CD4-positive, alpha-beta memory T cell (primary cell): ENCODE measurements around the gene ASCL4. TPM values are rescaled to one million over a fixed set of nuclear protein-coding genes. Genes with fewer than 3 reads are reported as not detected.
A peak's percentile ranks its signal among the peaks of the same experiment; 100 is the strongest.

Experiments used
- CTCF ChIA-PET: fragments of 350-600 bp; sonication (Branson Sonifier 250); formaldehyde crosslinking; loops from one replicate; lab custom pipeline; 2021; ENCODE audit warnings: inconsistent platforms; ENCODE audit not compliant: partially characterized antibody; lab: Charles Lee
- POLR2A ChIA-PET: fragments of 350-600 bp; sonication (Branson Sonifier 250); formaldehyde crosslinking; loops from one replicate; lab custom pipeline; 2021; ENCODE audit not compliant: partially characterized antibody; lab: Charles Lee
- DNase-seq, 5 donors: peaks; one replicate each; pipeline versions ENCODE4 v3.0.0 to v3.0.0-alpha.2; 2020 to 2022; ENCODE audit warnings: mixed read lengths in 1 of 5
- H3K27ac ChIP-seq: one replicate; pipeline ENCODE4 v1.7.0; 2013; ENCODE audit warnings: low read depth, low read length
- H3K27me3 ChIP-seq: 2 replicates; pipeline ENCODE4 v1.7.0; 2013; ENCODE audit warnings: mild to moderate bottlenecking, low read length, moderate library complexity; ENCODE audit not compliant: insufficient read depth
- H3K36me3 ChIP-seq: 2 replicates; pipeline ENCODE4 v1.7.0; 2013; ENCODE audit warnings: mild to moderate bottlenecking, low read length, moderate library complexity; ENCODE audit not compliant: insufficient read depth
- H3K4me1 ChIP-seq: 2 replicates; pipeline ENCODE4 v1.7.0; 2013; ENCODE audit warnings: mild to moderate bottlenecking, low read length, moderate library complexity; ENCODE audit not compliant: insufficient read depth
- H3K4me3 ChIP-seq, 2 donors: one replicate each; pipeline ENCODE4 v1.7.0; 2013; ENCODE audit warnings: low read length in 2 of 2, mild to moderate bottlenecking in 1 of 2
- H3K9me3 ChIP-seq, 2 donors: one replicate each; pipeline ENCODE4 v1.7.0; 2013; ENCODE audit warnings: low read length in 2 of 2, control low read depth in 1 of 2; ENCODE audit not compliant: control insufficient read depth in 1 of 2
- H3K27ac Mint-ChIP-seq, 7 donors: one replicate each; pipeline ENCODE4 v1.8.0; 2020 to 2021; ENCODE audit warnings: mixed read lengths in 7 of 7, mild to moderate bottlenecking in 6 of 7, inconsistent platforms in 3 of 7, moderate library complexity in 3 of 7
- H3K27me3 Mint-ChIP-seq, 2 donors: one replicate each; pipeline ENCODE4 v1.8.0; 2020 to 2021; ENCODE audit warnings: mixed read lengths in 2 of 2
- H3K36me3 Mint-ChIP-seq, 2 donors: one replicate each; pipeline ENCODE4 v1.8.0; 2020 to 2021; ENCODE audit warnings: mixed read lengths in 2 of 2, inconsistent platforms in 1 of 2, mild to moderate bottlenecking in 1 of 2
- H3K4me1 Mint-ChIP-seq, 4 donors: one replicate each; pipeline ENCODE4 v1.8.0; 2020 to 2021; ENCODE audit warnings: mixed read lengths in 4 of 4, mild to moderate bottlenecking in 1 of 4
- H3K4me3 Mint-ChIP-seq, 8 donors: one replicate each; pipeline ENCODE4 v1.8.0; 2020 to 2021; ENCODE audit warnings: mixed read lengths in 8 of 8, mild to moderate bottlenecking in 7 of 8, moderate library complexity in 6 of 8, inconsistent platforms in 3 of 8
- H3K9me3 Mint-ChIP-seq, 8 donors: one replicate each; pipeline ENCODE4 v1.8.0; 2020 to 2021; ENCODE audit warnings: mixed read lengths in 8 of 8, mild to moderate bottlenecking in 5 of 8, inconsistent platforms in 3 of 8, moderate library complexity in 1 of 8
- intact Hi-C: fragments of 100-400 bp; cut with micrococcal nuclease; formaldehyde crosslinking; loops from one replicate; pipeline ENCODE4 v1.15.1; 2023
- polyA plus RNA-seq, 2 donors: library from polyadenylated mRNA; unstranded; fragments of 300-500 nt; fragmentation: Illumina TruSeq; gene quantifications; one replicate each; pipeline ENCODE4 v1.2.3, GENCODE V29; 2021
- total RNA-seq, 2 experiments: library from RNA; stranded (reverse); gene quantifications; one replicate each; pipeline ENCODE4 v1.2.3, GENCODE V29; 2021

The ASCL4 gene
- total and polyA plus RNA-seq, 4 experiments from 2014 or later: not detected

GRCh38 chr12:107761502-107761904 is 13.0 kb upstream of the ASCL4 start:
- Mint-ChIP-seq H3K27me3 (no peaks in the 10 kb centered on the region), H3K4me3 (peak overlapping the region; percentile 86 to 93 (median 89)), H3K27ac (peak overlapping the region; percentile 90 to 98 (median 94)), H3K4me1 (peaks cover 17 to 45% (median 26%) of the 10 kb centered on the region in 4 donors), H3K36me3 (peaks cover 4 to 22% of the 10 kb centered on the region in 2 donors), H3K9me3 (no peaks in the 10 kb centered on the region)
- H3K4me3 ChIP-seq: peak overlapping the region; percentile 40 to 82
- H3K27ac ChIP-seq: peak overlapping the region; percentile 64
- H3K27me3 ChIP-seq: no peaks in the 10 kb centered on the region
- no peaks in the 10 kb centered on the region for H3K9me3 ChIP-seq
- peaks cover 41% of the 10 kb centered on the region for H3K4me1 ChIP-seq
- peaks cover 6% of the 10 kb centered on the region for H3K36me3 ChIP-seq
- DNase-seq: no peak
- CTCF ChIA-PET: interaction anchor here (1.1 to 1.3 kb wide), 2 partner anchors 84 to 86 kb away, joined by 3 read pairs; no protein-coding TSS in a partner anchor
- POLR2A ChIA-PET: interaction anchor here (1.0 kb wide), 1 partner anchor 77 kb away, joined by 5 read pairs; no protein-coding TSS in a partner anchor
- intact Hi-C loops: loop anchor here (1.0 to 5.0 kb wide), 9 partner anchors 76 to 1459 kb away; partner anchors contain the start of genes ALKBH2, CRY1, FICD and ISCU

DNA sequence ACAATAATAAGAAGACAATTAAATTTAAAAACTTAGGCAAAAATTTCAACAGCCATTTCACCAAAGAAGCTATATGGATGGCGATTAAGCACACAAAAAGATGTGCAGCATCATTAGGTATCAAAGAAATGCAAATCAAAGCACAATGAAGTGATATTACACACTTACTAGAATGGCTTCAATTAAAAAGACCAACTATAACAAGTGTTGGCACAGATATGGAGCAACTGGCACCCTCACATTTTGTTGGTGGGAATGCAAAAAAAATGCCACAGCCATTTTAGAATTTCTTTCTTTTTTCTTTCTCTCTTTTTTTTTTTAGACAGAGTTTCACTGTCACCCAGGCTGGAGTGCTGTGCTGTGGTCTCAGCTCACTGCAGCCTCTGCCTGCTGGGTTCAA is 11.6 kb upstream of the ASCL4 start:
- H3K27ac ChIP-seq: no peak overlapping the region
- ChIA-PET CTCF (interaction anchor here (1.1 to 1.3 kb wide), 2 partner anchors 85 to 87 kb away, joined by 3 read pairs; no protein-coding TSS in a partner anchor), POLR2A (no interaction called here)
- DNase-seq: no peak
- Mint-ChIP-seq H3K27ac (peak overlapping the region in 4 of 7 donors; percentile 23 to 56 (median 39)), H3K4me1 (peaks cover 15 to 38% (median 24%) of the 10 kb centered on the region in 4 donors), H3K36me3 (peaks cover 0 to 10% of the 10 kb centered on the region in 2 donors), H3K27me3 (no peaks in the 10 kb centered on the region), H3K9me3 (no peaks in the 10 kb centered on the region), H3K4me3 (no peak overlapping the region)
- H3K9me3 ChIP-seq: no peaks in the 10 kb centered on the region
- no peaks in the 10 kb centered on the region for H3K36me3 ChIP-seq
- intact Hi-C loops: loop anchor here (5.0 kb wide), 3 partner anchors 799 to 1094 kb away; partner anchors contain the start of genes ISCU, SART3 and SSH1
- H3K27me3 ChIP-seq: no peaks in the 10 kb centered on the region
- no peak overlapping the region for H3K4me3 ChIP-seq
- H3K4me1 ChIP-seq: peaks cover 34% of the 10 kb centered on the region

DNA sequence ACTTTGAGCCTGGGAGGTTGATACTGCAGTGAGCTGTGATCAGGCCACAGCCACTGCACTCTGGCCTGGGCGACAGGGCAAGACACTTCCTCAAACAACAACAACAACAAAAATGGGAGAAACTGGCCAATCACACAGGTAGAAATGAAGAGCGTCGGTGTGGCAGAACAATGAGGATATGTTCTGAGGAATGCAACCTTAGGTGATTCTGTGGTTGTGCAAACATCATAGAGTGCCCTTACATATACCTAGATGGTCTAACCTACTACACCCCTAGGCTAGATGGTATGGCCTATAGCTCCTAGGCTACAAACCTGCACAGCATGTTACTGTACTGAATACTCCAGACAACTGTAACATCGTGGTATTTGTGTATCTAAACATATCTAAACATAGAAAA is 9.9 kb upstream of the ASCL4 start:
- H3K4me3 ChIP-seq: no peak overlapping the region
- H3K27me3 ChIP-seq: no peaks in the 10 kb centered on the region
- Mint-ChIP-seq H3K27ac (no peak overlapping the region), H3K27me3 (no peaks in the 10 kb centered on the region), H3K4me3 (no peak overlapping the region), H3K9me3 (no peaks in the 10 kb centered on the region), H3K4me1 (peaks cover 8 to 22% (median 13%) of the 10 kb centered on the region in 4 donors), H3K36me3 (peaks cover 0 to 4% of the 10 kb centered on the region in 2 donors)
- POLR2A ChIA-PET: no interaction called here
- no peak overlapping the region for H3K27ac ChIP-seq
- peaks cover 16% of the 10 kb centered on the region for H3K4me1 ChIP-seq
- CTCF ChIA-PET: no interaction called here
- intact Hi-C loops: loop anchor here (5.0 kb wide), 3 partner anchors 798 to 1093 kb away; partner anchors contain the start of genes ISCU, SART3 and SSH1
- H3K36me3 ChIP-seq: no peaks in the 10 kb centered on the region
- no peak for DNase-seq
- no peaks in the 10 kb centered on the region for H3K9me3 ChIP-seq

GRCh38 chr12:107765316-107765715 is 9.2 kb upstream of the ASCL4 start:
- CTCF ChIA-PET: no interaction called here
- Histone ChIP-seq H3K27me3 (no peaks in the 10 kb centered on the region), H3K27ac (no peak overlapping the region), H3K36me3 (no peaks in the 10 kb centered on the region), H3K9me3 (no peaks in the 10 kb centered on the region), H3K4me3 (no peak overlapping the region), H3K4me1 (peaks cover 9% of the 10 kb centered on the region)
- intact Hi-C loops: no loop called here
- POLR2A ChIA-PET: no interaction called here
- no peaks in the 10 kb centered on the region for H3K27me3 Mint-ChIP-seq
- no peak overlapping the region for H3K27ac Mint-ChIP-seq
- H3K4me3 Mint-ChIP-seq: no peak overlapping the region
- DNase-seq: no peak
- H3K9me3 Mint-ChIP-seq: no peaks in the 10 kb centered on the region
- H3K36me3 Mint-ChIP-seq: no peaks in the 10 kb centered on the region
- H3K4me1 Mint-ChIP-seq: peaks cover 2 to 15% (median 6%) of the 10 kb centered on the region in 4 donors

GRCh38 chr12:107767466-107767865 is 7.0 kb upstream of the ASCL4 start:
- no peaks in the 10 kb centered on the region for H3K4me1 Mint-ChIP-seq
- DNase-seq: no peak

GRCh38 chr12:107775093-107775721 is 703 bp downstream of the ASCL4 start:
- intact Hi-C loops: no loop called here
- Histone ChIP-seq H3K4me3 (no peak overlapping the region), H3K9me3 (no peaks in the 10 kb centered on the region), H3K27ac (no peak overlapping the region), H3K4me1 (peaks cover 17% of the 10 kb centered on the region), H3K36me3 (no peaks in the 10 kb centered on the region), H3K27me3 (peaks cover 18% of the 10 kb centered on the region)
- peaks cover 48 to 59% of the 10 kb centered on the region in 2 donors for H3K27me3 Mint-ChIP-seq
- H3K4me1 Mint-ChIP-seq: peaks cover 10 to 25% (median 13%) of the 10 kb centered on the region in 4 donors
- peak overlapping the region; percentile 6 to 76 (median 57) for H3K4me3 Mint-ChIP-seq
- ChIA-PET POLR2A (no interaction called here), CTCF (no interaction called here)
- no peaks in the 10 kb centered on the region for H3K36me3 Mint-ChIP-seq
- no peaks in the 10 kb centered on the region for H3K9me3 Mint-ChIP-seq
- no peak for DNase-seq
- H3K27ac Mint-ChIP-seq: no peak overlapping the region

More at GRCh38 chr12:107767466-107767865, 7.0 kb upstream of the ASCL4 start:
- Histone ChIP-seq H3K27me3 (no peaks in the 10 kb centered on the region), H3K27ac (no peak overlapping the region), H3K4me3 (no peak overlapping the region), H3K4me1 (no peaks in the 10 kb centered on the region), H3K36me3 (no peaks in the 10 kb centered on the region), H3K9me3 (no peaks in the 10 kb centered on the region)
- Mint-ChIP-seq H3K36me3 (no peaks in the 10 kb centered on the region), H3K27me3 (peaks cover 2 to 5% of the 10 kb centered on the region in 2 donors), H3K9me3 (no peaks in the 10 kb centered on the region), H3K27ac (no peak overlapping the region), H3K4me3 (no peak overlapping the region)
- intact Hi-C loops: no loop called here
- ChIA-PET POLR2A (no interaction called here), CTCF (interaction anchor here (1.2 kb wide), 1 partner anchor 91 kb away, joined by 6 read pairs; no protein-coding TSS in a partner anchor)

DNA sequence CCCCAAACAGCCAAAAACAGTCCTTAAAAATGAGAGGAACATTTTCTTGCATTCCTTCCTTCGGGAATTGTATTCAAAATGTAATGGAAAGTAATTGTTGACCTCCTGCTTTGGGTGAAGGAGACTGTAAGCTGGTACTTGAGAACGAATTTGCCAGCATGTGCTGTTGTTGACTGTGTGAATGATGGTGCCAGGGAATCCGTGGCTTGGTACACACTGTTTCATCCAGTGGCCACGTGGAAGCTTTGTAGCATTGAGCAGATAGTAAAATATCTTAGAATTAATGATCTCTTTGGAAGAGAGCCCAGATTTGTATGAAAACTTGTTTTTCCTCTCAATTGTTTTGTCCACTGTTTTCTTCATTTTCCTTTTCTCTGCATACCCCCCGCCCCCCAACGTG is 1.7 kb downstream of the ASCL4 start:
- Histone ChIP-seq H3K9me3 (no peaks in the 10 kb centered on the region), H3K36me3 (no peaks in the 10 kb centered on the region), H3K27me3 (peaks cover 18% of the 10 kb centered on the region), H3K4me3 (no peak overlapping the region), H3K27ac (no peak overlapping the region), H3K4me1 (peaks cover 17% of the 10 kb centered on the region)
- no peaks in the 10 kb centered on the region for H3K36me3 Mint-ChIP-seq
- DNase-seq: no peak
- H3K9me3 Mint-ChIP-seq: no peaks in the 10 kb centered on the region
- POLR2A ChIA-PET: no interaction called here
- no peak overlapping the region for H3K27ac Mint-ChIP-seq
- peaks cover 52 to 58% of the 10 kb centered on the region in 2 donors for H3K27me3 Mint-ChIP-seq
- H3K4me3 Mint-ChIP-seq: no peak overlapping the region
- peaks cover 10 to 25% (median 13%) of the 10 kb centered on the region in 4 donors for H3K4me1 Mint-ChIP-seq
- CTCF ChIA-PET: no interaction called here
- intact Hi-C loops: no loop called here
